Measurements from ENCODE around the gene SLC38A9. TPM values are rescaled to one million over a fixed set of nuclear protein-coding genes. Genes with fewer than 3 reads are reported as not detected.

SLC38A9 gene
- polyA plus RNA-seq, 4 donors = 3.6 to 25.8 (median 6.9) TPM

- Histone ChIP-seq H3K4me1 (ENCODE audit: control insufficient read depth in 3 of 3, insufficient read depth in 2 of 3, low read depth in 1 of 3, low read length in 2 of 3) (no peaks in the 10 kb centered on the region), H3K36me3 (ENCODE audit: control insufficient read depth in 3 of 3, insufficient read depth in 2 of 3, low read depth in 1 of 3, low read length in 3 of 3) (peaks cover 1 to 21% (median 2%) of the 10 kb centered on the region in 3 donors), H3K4me3 (ENCODE audit: low read depth in 1 of 3, low read length in 3 of 3) (no peak overlapping the region), H3K9me3 (ENCODE audit: control insufficient read depth in 2 of 2, insufficient read depth in 1 of 2, low read depth in 1 of 2, low read length in 1 of 2) (no peaks in the 10 kb centered on the region), H3K27me3 (ENCODE audit: control insufficient read depth in 3 of 3, insufficient read depth in 3 of 3, low read length in 3 of 3) (no peaks in the 10 kb centered on the region), H3K27ac (ENCODE audit: low read depth in 1 of 3, low read length in 2 of 3) (no peak overlapping the region)
- FAIRE-seq (no peak), DNase-seq (no peak)
- WGBS, 3 donors = 81 to 93% (median 93%) methylated on average over 8 of the region's 8 CpGs
Measured at GRCh38 chr5:55665065-55665464, 47.1 kb downstream of the SLC38A9 start.

GRCh38 chr5:55657443-55657842, 54.7 kb downstream of the SLC38A9 start:
- H3K9me3 ChIP-seq (ENCODE audit: control insufficient read depth in 2 of 2, insufficient read depth in 1 of 2, low read depth in 1 of 2, low read length in 1 of 2) = no peaks in the 10 kb centered on the region
- peaks cover 0 to 6% (median 0%) of the 10 kb centered on the region in 3 donors for H3K36me3 ChIP-seq (ENCODE audit: control insufficient read depth in 3 of 3, insufficient read depth in 2 of 3, low read depth in 1 of 3, low read length in 3 of 3)
- DNase-seq (no peak), FAIRE-seq (no peak)
- no peak overlapping the region for H3K4me3 ChIP-seq (ENCODE audit: low read depth in 1 of 3, low read length in 3 of 3)
- no peaks in the 10 kb centered on the region for H3K4me1 ChIP-seq (ENCODE audit: control insufficient read depth in 3 of 3, insufficient read depth in 2 of 3, low read depth in 1 of 3, low read length in 2 of 3)
- no peaks in the 10 kb centered on the region for H3K27me3 ChIP-seq (ENCODE audit: control insufficient read depth in 3 of 3, insufficient read depth in 3 of 3, low read length in 3 of 3)
- 45 to 61% (median 47%) methylated on average over 2 of the region's 2 CpGs for WGBS, 3 donors
- H3K27ac ChIP-seq (ENCODE audit: low read depth in 1 of 3, low read length in 2 of 3) = no peak overlapping the region

- H3K27ac ChIP-seq (ENCODE audit: low read depth in 1 of 3, low read length in 2 of 3) = peak overlapping the region in 1 of 3 donors; percentile 49
- no peaks in the 10 kb centered on the region for H3K4me1 ChIP-seq (ENCODE audit: control insufficient read depth in 3 of 3, insufficient read depth in 2 of 3, low read depth in 1 of 3, low read length in 2 of 3)
- H3K36me3 ChIP-seq (ENCODE audit: control insufficient read depth in 3 of 3, insufficient read depth in 2 of 3, low read depth in 1 of 3, low read length in 3 of 3) = peaks cover 0 to 14% (median 1%) of the 10 kb centered on the region in 3 donors
- no peaks in the 10 kb centered on the region for H3K9me3 ChIP-seq (ENCODE audit: control insufficient read depth in 2 of 2, insufficient read depth in 1 of 2, low read depth in 1 of 2, low read length in 1 of 2)
- FAIRE-seq = no peak
- DNase-seq = no peak
- WGBS, 3 donors = 38 to 64% (median 56%) methylated on average over 3 of the region's 3 CpGs
- H3K27me3 ChIP-seq (ENCODE audit: control insufficient read depth in 3 of 3, insufficient read depth in 3 of 3, low read length in 3 of 3) = no peaks in the 10 kb centered on the region
- H3K4me3 ChIP-seq (ENCODE audit: low read depth in 1 of 3, low read length in 3 of 3) = no peak overlapping the region
Measured at GRCh38 chr5:55650386-55650785, 61.7 kb downstream of the SLC38A9 start.

GRCh38 chr5:55649963-55650362, 62.2 kb downstream of the SLC38A9 start:
- DNase-seq = no peak
- no peaks in the 10 kb centered on the region for H3K4me1 ChIP-seq (ENCODE audit: control insufficient read depth in 3 of 3, insufficient read depth in 2 of 3, low read depth in 1 of 3, low read length in 2 of 3)
- H3K9me3 ChIP-seq (ENCODE audit: control insufficient read depth in 2 of 2, insufficient read depth in 1 of 2, low read depth in 1 of 2, low read length in 1 of 2) = no peaks in the 10 kb centered on the region
- no peaks in the 10 kb centered on the region for H3K27me3 ChIP-seq (ENCODE audit: control insufficient read depth in 3 of 3, insufficient read depth in 3 of 3, low read length in 3 of 3)
- no peak overlapping the region for H3K4me3 ChIP-seq (ENCODE audit: low read depth in 1 of 3, low read length in 3 of 3)
- FAIRE-seq = no peak
- H3K36me3 ChIP-seq (ENCODE audit: control insufficient read depth in 3 of 3, insufficient read depth in 2 of 3, low read depth in 1 of 3, low read length in 3 of 3) = peaks cover 0 to 16% (median 1%) of the 10 kb centered on the region in 3 donors
- no peak overlapping the region for H3K27ac ChIP-seq (ENCODE audit: low read depth in 1 of 3, low read length in 2 of 3)

- Histone ChIP-seq H3K4me3 (ENCODE audit: low read depth in 1 of 3, low read length in 3 of 3) (no peak overlapping the region), H3K27ac (ENCODE audit: low read depth in 1 of 3, low read length in 2 of 3) (no peak overlapping the region), H3K9me3 (ENCODE audit: control insufficient read depth in 2 of 2, insufficient read depth in 1 of 2, low read depth in 1 of 2, low read length in 1 of 2) (no peaks in the 10 kb centered on the region), H3K4me1 (ENCODE audit: control insufficient read depth in 3 of 3, insufficient read depth in 2 of 3, low read depth in 1 of 3, low read length in 2 of 3) (no peaks in the 10 kb centered on the region), H3K27me3 (ENCODE audit: control insufficient read depth in 3 of 3, insufficient read depth in 3 of 3, low read length in 3 of 3) (no peaks in the 10 kb centered on the region), H3K36me3 (ENCODE audit: control insufficient read depth in 3 of 3, insufficient read depth in 2 of 3, low read depth in 1 of 3, low read length in 3 of 3) (peaks cover 0 to 10% (median 1%) of the 10 kb centered on the region in 3 donors)
- FAIRE-seq = no peak
- 87 to 97% (median 95%) methylated on average over 3 of the region's 3 CpGs for WGBS, 3 donors
- DNase-seq = no peak
Measured at GRCh38 chr5:55645304-55645703, 66.8 kb downstream of the SLC38A9 start.

- no peak overlapping the region for H3K4me3 ChIP-seq (ENCODE audit: low read depth in 1 of 3, low read length in 3 of 3)
- no peaks in the 10 kb centered on the region for H3K36me3 ChIP-seq (ENCODE audit: control insufficient read depth in 3 of 3, insufficient read depth in 2 of 3, low read depth in 1 of 3, low read length in 3 of 3)
- 53 to 84% (median 72%) methylated on average over 4 of the region's 4 CpGs for WGBS, 3 donors
- no peaks in the 10 kb centered on the region for H3K27me3 ChIP-seq (ENCODE audit: control insufficient read depth in 3 of 3, insufficient read depth in 3 of 3, low read length in 3 of 3)
- no peak overlapping the region for H3K27ac ChIP-seq (ENCODE audit: low read depth in 1 of 3, low read length in 2 of 3)
- H3K4me1 ChIP-seq (ENCODE audit: control insufficient read depth in 3 of 3, insufficient read depth in 2 of 3, low read depth in 1 of 3, low read length in 2 of 3) = peaks cover 0 to 9% (median 4%) of the 10 kb centered on the region in 3 donors
- DNase-seq (no peak), FAIRE-seq (no peak)
- no peaks in the 10 kb centered on the region for H3K9me3 ChIP-seq (ENCODE audit: control insufficient read depth in 2 of 2, insufficient read depth in 1 of 2, low read depth in 1 of 2, low read length in 1 of 2)
Measured at GRCh38 chr5:55638455-55638854, 73.7 kb downstream of the SLC38A9 start.

- no peaks in the 10 kb centered on the region for H3K27me3 ChIP-seq (ENCODE audit: control insufficient read depth in 3 of 3, insufficient read depth in 3 of 3, low read length in 3 of 3)
- H3K4me3 ChIP-seq (ENCODE audit: low read depth in 1 of 3, low read length in 3 of 3) = no peak overlapping the region
- peaks cover 0 to under 1% (median 0%) of the 10 kb centered on the region in 3 donors for H3K36me3 ChIP-seq (ENCODE audit: control insufficient read depth in 3 of 3, insufficient read depth in 2 of 3, low read depth in 1 of 3, low read length in 3 of 3)
- H3K4me1 ChIP-seq (ENCODE audit: control insufficient read depth in 3 of 3, insufficient read depth in 2 of 3, low read depth in 1 of 3, low read length in 2 of 3) = peaks cover 0 to 9% (median 4%) of the 10 kb centered on the region in 3 donors
- no peaks in the 10 kb centered on the region for H3K9me3 ChIP-seq (ENCODE audit: control insufficient read depth in 2 of 2, insufficient read depth in 1 of 2, low read depth in 1 of 2, low read length in 1 of 2)
- DNase-seq (no peak), FAIRE-seq (no peak)
- 77 to 87% (median 85%) methylated on average over 2 of the region's 2 CpGs for WGBS, 3 donors
- H3K27ac ChIP-seq (ENCODE audit: low read depth in 1 of 3, low read length in 2 of 3) = no peak overlapping the region
Measured at GRCh38 chr5:55638051-55638450, 74.1 kb downstream of the SLC38A9 start.

GRCh38 chr5:55636683-55637082, 75.4 kb downstream of the SLC38A9 start:
- no peaks in the 10 kb centered on the region for H3K27me3 ChIP-seq (ENCODE audit: control insufficient read depth in 3 of 3, insufficient read depth in 3 of 3, low read length in 3 of 3)
- H3K9me3 ChIP-seq (ENCODE audit: control insufficient read depth in 2 of 2, insufficient read depth in 1 of 2, low read depth in 1 of 2, low read length in 1 of 2) = no peaks in the 10 kb centered on the region
- peak; percentile 22 to 26 for DNase-seq
- H3K27ac ChIP-seq (ENCODE audit: low read depth in 1 of 3, low read length in 2 of 3) = peak overlapping the region; percentile 20 to 66 (median 51)
- H3K4me1 ChIP-seq (ENCODE audit: control insufficient read depth in 3 of 3, insufficient read depth in 2 of 3, low read depth in 1 of 3, low read length in 2 of 3) = peaks cover 0 to 9% (median 4%) of the 10 kb centered on the region in 3 donors
- peaks cover 0 to 3% (median 0%) of the 10 kb centered on the region in 3 donors for H3K36me3 ChIP-seq (ENCODE audit: control insufficient read depth in 3 of 3, insufficient read depth in 2 of 3, low read depth in 1 of 3, low read length in 3 of 3)
- 31 to 58% (median 35%) methylated on average over 3 of the region's 3 CpGs for WGBS, 3 donors
- FAIRE-seq = no peak
- H3K4me3 ChIP-seq (ENCODE audit: low read depth in 1 of 3, low read length in 3 of 3) = no peak overlapping the region

- Histone ChIP-seq H3K27me3 (ENCODE audit: control insufficient read depth in 3 of 3, insufficient read depth in 3 of 3, low read length in 3 of 3) (no peaks in the 10 kb centered on the region), H3K4me3 (ENCODE audit: low read depth in 1 of 3, low read length in 3 of 3) (no peak overlapping the region), H3K9me3 (ENCODE audit: control insufficient read depth in 2 of 2, insufficient read depth in 1 of 2, low read depth in 1 of 2, low read length in 1 of 2) (no peaks in the 10 kb centered on the region), H3K4me1 (ENCODE audit: control insufficient read depth in 3 of 3, insufficient read depth in 2 of 3, low read depth in 1 of 3, low read length in 2 of 3) (peaks cover 0 to 9% (median 4%) of the 10 kb centered on the region in 3 donors), H3K27ac (ENCODE audit: low read depth in 1 of 3, low read length in 2 of 3) (no peak overlapping the region), H3K36me3 (ENCODE audit: control insufficient read depth in 3 of 3, insufficient read depth in 2 of 3, low read depth in 1 of 3, low read length in 3 of 3) (peaks cover 0 to 3% (median 0%) of the 10 kb centered on the region in 3 donors)
- FAIRE-seq = no peak
- peak in 1 of 2 donors; percentile 25 for DNase-seq
- 48 to 77% (median 70%) methylated on average over 2 of the region's 2 CpGs for WGBS, 3 donors
Measured at GRCh38 chr5:55636177-55636576, 75.9 kb downstream of the SLC38A9 start.
